NCI-H1105 treated with DMSO at 0.1 percent for 48 hours (cell line): ENCODE data around the gene CCDC90B.
"Not testable (repeated sequence)": the region's sequence is repeated elsewhere in the genome, so short reads cannot be mapped to it uniquely, and the experiment has no call there.

ENCODE experiments used
- DNase-seq: peaks from one replicate; lab custom pipeline; 2025; lab: John Stamatoyannopoulos, UW

CCDC90B gene

GRCh38 chr11:83287631-83288030 lies 1.5 kb upstream of the CCDC90B start:
- DNase-seq = no peak

DNA sequence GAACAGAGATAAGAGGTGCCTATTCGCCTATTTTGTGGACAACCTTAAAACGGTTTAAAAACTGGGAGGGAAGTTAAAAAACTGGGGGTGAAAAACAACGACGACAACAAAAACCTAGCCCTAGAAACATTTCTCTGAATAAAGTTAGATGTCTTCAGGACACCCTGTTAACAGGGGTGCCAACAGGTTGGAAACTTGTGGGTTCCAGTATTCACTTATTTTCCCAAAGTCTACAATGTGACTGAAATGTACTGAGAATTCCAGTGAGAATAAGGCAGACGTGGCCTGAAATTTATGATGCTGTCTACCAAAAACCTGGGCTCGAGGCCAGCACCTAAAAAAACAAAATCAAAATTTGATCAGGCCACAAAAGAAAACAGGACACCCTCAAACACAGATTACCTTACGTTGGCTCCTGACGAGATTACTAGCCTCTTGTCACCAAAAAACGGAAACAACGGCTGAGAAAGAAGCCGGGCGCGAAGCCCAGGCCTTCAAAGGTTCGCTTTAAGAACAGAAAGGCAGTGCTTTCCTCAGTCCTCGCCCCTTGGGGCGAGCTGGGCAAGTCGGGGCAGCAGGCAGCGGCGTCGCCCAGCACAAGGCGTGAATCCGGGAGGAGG lies 906 bp downstream of the CCDC90B start:
- DNase-seq = no peak

- DNase-seq = peak; percentile 64
Measured at GRCh38 chr11:83284501-83285150, 1.5 kb downstream of the CCDC90B start.

DNA sequence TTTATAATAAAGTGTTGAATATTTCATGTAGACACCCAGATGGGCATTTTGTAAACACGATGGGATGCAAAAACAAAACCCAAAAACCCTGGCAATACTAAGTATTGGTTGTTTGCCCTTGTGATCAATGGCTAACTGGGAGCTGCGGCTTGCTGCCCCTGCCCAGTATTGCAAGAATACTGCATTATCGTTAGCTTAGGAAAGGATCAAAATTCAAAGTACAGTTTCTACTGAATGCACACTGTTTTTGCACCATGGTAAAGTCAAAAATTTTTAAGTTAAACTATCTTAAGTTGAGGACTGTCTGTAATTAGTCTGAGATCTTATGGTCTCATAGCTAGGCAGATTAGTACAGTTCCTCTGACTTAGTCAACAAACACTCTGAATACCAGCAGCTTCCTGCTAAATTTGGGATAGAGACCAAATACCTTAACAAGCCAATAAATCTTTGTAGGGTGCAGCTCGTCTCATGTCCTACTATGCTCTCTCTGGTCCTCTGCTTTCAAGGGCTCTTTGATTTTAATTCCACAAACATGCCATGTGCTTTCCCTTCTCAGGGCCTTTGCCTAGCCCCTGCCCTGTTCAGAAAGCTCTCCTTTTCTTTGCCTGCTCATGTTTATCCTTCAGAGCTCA lies 4.0 kb downstream of the CCDC90B start:
- DNase-seq = no peak

DNA sequence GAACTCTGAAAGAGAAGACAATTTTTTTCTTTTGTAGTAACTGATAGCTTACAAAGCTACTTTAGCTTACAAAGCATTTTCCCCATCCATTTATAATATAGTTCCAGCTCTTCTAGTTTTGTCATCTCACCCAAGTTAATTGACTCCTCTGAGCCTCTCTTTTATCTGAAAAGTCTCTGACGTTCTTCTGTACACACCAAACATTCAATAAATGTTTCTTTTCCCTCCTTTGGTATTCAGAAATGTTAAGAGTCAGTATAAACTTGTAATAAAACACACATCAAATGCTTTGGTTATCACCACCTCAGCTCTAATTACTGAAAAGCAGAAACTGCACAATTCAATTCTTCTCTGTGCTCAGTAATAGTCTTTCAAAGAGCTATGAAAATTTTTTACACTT lies 5.9 kb downstream of the CCDC90B start:
- no peak for DNase-seq

- no peak for DNase-seq
Measured at GRCh38 chr11:83278351-83278750, 7.8 kb downstream of the CCDC90B start.

GRCh38 chr11:83275888-83276641 lies 10.1 kb downstream of the CCDC90B start:
- no peak for DNase-seq

GRCh38 chr11:83272627-83273026 lies 13.5 kb downstream of the CCDC90B start:
- no peak for DNase-seq

GRCh38 chr11:83271734-83272133 lies 14.4 kb downstream of the CCDC90B start:
- not testable (repeated sequence) for DNase-seq

DNA sequence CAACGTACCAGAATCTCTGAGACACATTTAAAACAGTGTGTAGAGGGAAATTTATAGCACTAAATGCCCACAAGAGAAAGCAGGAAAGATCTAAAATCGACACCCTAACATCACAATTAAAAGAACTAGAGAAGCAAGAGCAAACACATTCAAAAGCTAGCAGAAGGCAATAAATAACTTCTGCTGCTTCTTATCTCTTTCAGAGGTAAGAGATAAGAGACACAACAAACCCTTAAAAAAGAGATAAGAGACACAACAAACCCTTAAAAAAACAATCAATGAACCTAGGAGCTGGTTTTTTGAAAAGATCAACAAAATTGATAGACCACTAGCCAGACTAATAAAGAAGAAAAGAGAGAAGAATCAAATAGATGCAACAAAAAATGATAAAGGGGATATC lies 17.1 kb downstream of the CCDC90B start:
- DNase-seq = not testable (repeated sequence)

GRCh38 chr11:83265331-83265730 lies 20.8 kb downstream of the CCDC90B start:
- DNase-seq = no peak

- no peak for DNase-seq
Measured at GRCh38 chr11:83259559-83259958, 26.6 kb downstream of the CCDC90B start.

DNA sequence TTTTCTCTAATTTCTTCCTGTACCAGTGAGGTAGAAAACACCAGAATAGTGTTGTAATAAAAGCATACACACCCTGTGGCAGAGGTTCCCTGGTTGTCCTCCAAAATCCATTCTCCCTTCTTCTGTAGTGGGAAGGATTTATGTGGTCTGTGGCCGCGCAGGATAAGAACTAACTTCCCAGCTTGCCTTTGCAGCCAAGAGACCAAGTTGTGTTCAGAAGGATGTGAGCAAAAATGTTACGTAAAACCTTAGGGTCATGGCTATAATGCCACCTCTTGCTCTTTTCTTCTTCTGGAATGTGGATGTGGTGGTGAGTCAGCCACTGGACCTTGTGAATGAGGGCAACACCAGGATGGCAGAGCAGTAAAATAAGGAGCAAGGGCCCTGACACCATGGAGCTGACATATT lies 28.4 kb downstream of the CCDC90B start:
- no peak for DNase-seq

DNA sequence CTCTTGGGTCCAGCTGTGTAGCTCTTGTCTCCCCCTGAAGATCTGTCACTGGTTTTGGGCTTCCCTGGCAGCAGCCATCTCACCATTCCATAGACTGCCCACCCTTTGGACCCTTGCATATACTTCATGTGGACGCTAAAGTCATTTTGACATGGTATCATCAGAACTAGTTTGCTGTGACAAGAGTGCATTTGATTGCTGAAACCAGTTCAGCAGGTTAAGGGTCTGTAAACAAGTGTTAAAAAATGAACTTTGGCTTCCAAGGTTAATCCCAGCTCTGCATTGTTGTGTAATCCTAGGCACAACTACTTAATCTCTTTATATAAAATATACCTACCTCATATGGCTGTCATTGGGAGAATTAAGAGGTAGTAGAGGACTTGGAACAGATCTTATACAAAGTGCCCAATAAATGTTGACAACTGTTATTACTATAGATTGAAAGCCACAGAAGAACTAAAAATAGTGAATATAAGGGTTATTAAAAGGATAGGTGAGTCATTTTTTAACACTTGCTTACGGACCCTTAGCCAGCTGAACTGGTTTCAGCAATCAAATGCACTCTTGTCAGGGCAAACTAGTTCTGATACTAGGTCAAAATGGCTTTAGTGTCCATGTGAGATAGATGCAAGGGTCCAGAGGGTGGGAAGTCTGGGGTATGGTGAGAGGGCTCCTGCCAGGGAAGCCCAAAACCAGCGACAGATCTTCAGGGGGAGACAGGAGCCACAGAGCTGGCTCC lies 29.4 kb downstream of the CCDC90B start:
- DNase-seq = no peak

DNA sequence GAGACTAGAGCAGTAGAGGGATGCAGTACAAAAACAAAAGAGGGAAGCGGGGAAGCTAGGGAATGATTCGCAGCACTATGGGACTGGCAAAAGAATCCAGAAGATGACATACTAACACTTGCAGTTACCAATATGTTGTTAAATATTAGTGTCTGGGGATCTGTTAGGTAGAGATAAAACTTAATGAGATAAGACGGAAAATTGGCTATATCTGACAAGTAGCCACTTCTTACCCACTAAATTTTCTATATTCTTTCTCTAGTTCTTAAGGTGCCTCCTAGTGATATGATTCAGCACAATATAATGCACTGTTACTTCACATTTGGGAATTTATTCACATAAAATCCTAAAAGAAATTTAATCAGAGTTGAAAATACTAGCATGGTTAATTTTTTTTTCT lies 30.8 kb downstream of the CCDC90B start:
- DNase-seq = no peak

DNA sequence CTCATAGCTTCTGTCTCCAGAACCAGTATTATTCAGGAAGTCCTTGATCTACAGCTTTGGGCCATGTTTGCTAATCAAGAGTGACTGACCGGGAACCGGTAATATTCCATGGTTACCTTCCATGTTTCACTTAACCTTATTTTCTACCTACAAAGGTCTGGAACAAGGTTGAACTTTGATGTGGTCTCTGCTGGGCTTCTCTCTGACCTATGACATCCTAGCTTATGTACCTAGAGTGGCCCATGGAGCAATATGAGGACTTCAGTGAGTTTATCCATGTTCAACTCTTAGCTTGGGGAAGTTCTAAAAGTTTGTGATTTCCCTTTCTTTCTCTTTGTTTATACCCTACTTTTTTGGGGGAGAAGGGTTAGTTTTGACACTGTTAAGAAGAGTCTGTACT lies 33.2 kb downstream of the CCDC90B start:
- DNase-seq = no peak

GRCh38 chr11:83252266-83252665 lies 33.9 kb downstream of the CCDC90B start:
- DNase-seq = no peak

GRCh38 chr11:83249972-83250593 lies 36.1 kb downstream of the CCDC90B start:
- DNase-seq = peak; percentile 49

DNA sequence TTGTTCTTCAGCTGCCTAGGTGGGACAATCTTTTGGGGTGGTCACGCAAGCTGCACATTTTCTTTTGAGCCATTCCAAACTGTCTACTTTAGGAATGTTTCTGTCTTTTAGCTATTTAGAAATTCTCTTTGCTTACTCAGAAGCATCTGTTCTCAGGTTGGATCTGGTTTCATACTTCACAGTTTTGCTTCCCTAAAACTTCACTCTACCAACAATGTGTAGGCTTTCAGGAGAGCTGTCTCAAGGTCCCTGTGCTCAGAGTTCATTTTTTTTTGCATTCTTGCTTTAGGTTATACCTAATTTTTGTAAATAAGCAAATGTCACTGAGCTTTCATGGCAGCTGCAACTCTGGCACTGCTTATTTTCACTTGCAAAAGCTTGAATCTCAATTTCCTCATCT lies 36.7 kb downstream of the CCDC90B start:
- no peak for DNase-seq

DNA sequence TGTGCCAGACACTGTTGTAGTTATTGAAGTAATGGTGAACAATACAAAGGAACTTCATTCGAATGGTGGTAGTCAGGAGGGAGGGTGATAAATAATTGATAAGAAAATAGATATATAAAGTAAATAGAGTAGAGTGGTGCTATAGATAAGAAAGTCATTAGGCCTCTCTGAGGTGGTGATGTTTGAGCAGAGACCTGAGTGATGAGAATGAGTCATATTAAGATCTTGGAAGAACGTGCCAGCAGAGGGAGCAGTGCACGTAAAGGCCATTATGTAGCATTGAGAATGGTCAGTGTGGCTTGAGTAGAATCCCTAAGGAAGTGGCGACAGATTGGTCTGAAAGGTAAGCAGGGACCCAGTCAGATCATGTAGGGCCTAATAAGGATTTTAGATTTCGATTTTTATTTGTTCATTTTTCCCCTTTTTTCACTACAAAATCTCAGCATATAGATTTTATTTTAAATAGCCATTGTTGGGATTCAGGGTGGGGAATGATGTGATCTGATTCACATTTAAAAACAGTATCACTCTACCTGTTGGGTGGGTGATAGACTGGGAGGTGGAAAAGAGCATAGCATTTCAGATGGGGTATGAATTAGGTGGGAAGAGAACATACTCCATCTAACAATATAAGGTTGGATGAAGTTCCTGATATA lies 44.7 kb downstream of the CCDC90B start:
- peak; percentile 49 for DNase-seq

GRCh38 chr11:83238111-83238510 lies 48.1 kb downstream of the CCDC90B start:
- no peak for DNase-seq
